A549 treated with ZK216348 at 1 μM for 4 hours (cell line): ENCODE measurements around the gene ZNF157. TPM values are rescaled to one million over a fixed set of nuclear protein-coding genes. Genes with fewer than 3 reads are reported as not detected.

Source experiments
- total RNA-seq: library from RNA; stranded (reverse); fragments of 200-300 nt; extraction: Qiagen RNA extraction; gene quantifications from 5 replicates; pipeline ENCODE4 v1.2.3, GENCODE V29; 2022; ENCODE audit warnings: low read depth

The ZNF157 gene
- total RNA-seq, result 0.06 to 0.15 TPM (median 0.07 TPM) in 3 of 5 replicates, not detected in the others

DNA sequence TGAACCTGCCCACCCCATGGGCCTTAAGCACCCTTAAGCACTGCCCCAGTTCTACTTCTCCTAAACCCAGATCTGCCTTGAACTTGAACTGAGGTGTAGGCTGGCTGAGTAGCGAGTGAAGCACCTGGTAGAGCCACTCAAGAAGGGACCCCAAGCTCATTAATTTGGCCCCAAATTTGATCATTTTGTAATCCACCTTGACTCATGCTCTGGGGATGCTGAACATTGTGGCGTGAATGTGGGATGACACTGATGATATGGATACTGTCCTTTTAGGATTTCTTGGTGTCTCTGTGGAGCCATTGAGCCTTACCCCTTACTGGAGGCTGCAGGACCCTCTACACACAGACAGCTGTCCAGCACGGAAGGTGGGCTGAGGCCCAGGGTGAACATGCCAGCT lies at the start of gene ZNF157:
ZNF157 (plus strand) TSS at position 301 of the 400 bp plus-strand sequence; CDS start at position 392, 91 bp downstream.

Other genes starting within 250 kb of the ZNF157 start
- gene NDUFB11, start 225.9 kb upstream of the ZNF157 start, total RNA-seq, result 109 to 178 TPM (median 165 TPM) in 5 replicates
- 24.0 to 45.1 TPM (median 43.8 TPM) in 5 replicates for gene RBM10, start 225.4 kb upstream of the ZNF157 start, total RNA-seq
- 140 to 208 TPM (median 193 TPM) in 5 replicates for gene UBA1, start 176.7 kb upstream of the ZNF157 start, total RNA-seq
- gene CDK16, start 151.9 kb upstream of the ZNF157 start, total RNA-seq, result 83.3 to 119 TPM (median 110 TPM) in 5 replicates
- gene USP11, start 137.6 kb upstream of the ZNF157 start, total RNA-seq, result 44.4 to 57.4 TPM (median 51.8 TPM) in 5 replicates
- 3.1 to 4.5 TPM (median 4.2 TPM) in 5 replicates for gene ZNF41, start 112.6 kb downstream of the ZNF157 start, total RNA-seq
- gene ARAF, start 190.6 kb downstream of the ZNF157 start, total RNA-seq, result 35.6 to 58.2 TPM (median 56.3 TPM) in 5 replicates
- 203 to 298 TPM (median 261 TPM) in 5 replicates for gene TIMP1, start 211.9 kb downstream of the ZNF157 start, total RNA-seq
- 0.11 to 0.58 TPM (median 0.19 TPM) in 5 replicates for gene SYN1, start 249.3 kb downstream of the ZNF157 start, total RNA-seq